H1 (cell line): ENCODE data around the gene SLC66A2. TPM values are rescaled to one million over a fixed set of nuclear protein-coding genes. Genes with fewer than 3 reads are reported as not detected.

Experiments used
- CTCF ChIA-PET: fragments of 300-600 bp; sonication (Branson Sonifier 250); formaldehyde crosslinking; loops from one replicate; lab custom pipeline; 2021; ENCODE audit not compliant: partially characterized antibody; lab: Charles Lee
- POLR2A ChIA-PET: fragments of 300-600 bp; sonication (Branson Sonifier 250); formaldehyde crosslinking; loops from one replicate; lab custom pipeline; 2021; ENCODE audit warnings: inconsistent platforms; ENCODE audit not compliant: partially characterized antibody; lab: Charles Lee
- DNase-seq, 2 experiments: peaks; one replicate each; pipeline versions ENCODE4 v3.0.0 to v3.0.0-alpha.2; 2010 to 2022; ENCODE audit warnings: low spot score in 2 of 2, low read depth in 1 of 2, mixed read lengths in 1 of 2
- FAIRE-seq: peaks from 2 replicates; lab custom pipeline; 2011; peaks lifted over from hg19 to GRCh38; lab: Jason Lieb, UNC
- H2AFZ ChIP-seq: 2 replicates; pipeline ENCODE4 v1.8.1; 2012; ENCODE audit warnings: low read length, inconsistent platforms
- H2AK5ac ChIP-seq: 2 replicates; pipeline ENCODE4 v1.6.1; 2013; ENCODE audit warnings: low read depth, low read length
- H2BK120ac ChIP-seq: replicated peaks from 2 replicates; pipeline ENCODE3; 2013; ENCODE audit warnings: low read depth, low read length, inconsistent platforms
- H2BK12ac ChIP-seq: 2 replicates; pipeline ENCODE4 v1.6.1; 2013; ENCODE audit warnings: low read depth, low read length
- H2BK15ac ChIP-seq: 2 replicates; pipeline ENCODE4 v1.6.1; 2013; ENCODE audit warnings: low read length
- H2BK20ac ChIP-seq: 2 replicates; pipeline ENCODE4 v1.6.1; 2013; ENCODE audit warnings: low read length
- H2BK5ac ChIP-seq: 2 replicates; pipeline ENCODE4 v1.6.1; 2013; ENCODE audit warnings: low read depth, low read length
- H3K14ac ChIP-seq: 2 replicates; pipeline ENCODE4 v1.6.1; 2013; ENCODE audit warnings: inconsistent platforms; ENCODE audit not compliant: insufficient read length
- H3K18ac ChIP-seq: 2 replicates; pipeline ENCODE4 v1.6.1; 2013; ENCODE audit warnings: low read length; ENCODE audit errors: extremely low read depth
- H3K23ac ChIP-seq: 2 replicates; pipeline ENCODE4 v1.6.1; 2013; ENCODE audit warnings: inconsistent platforms; ENCODE audit not compliant: insufficient read length
- H3K23me2 ChIP-seq: 2 replicates; pipeline ENCODE4 v1.6.1; 2013; ENCODE audit warnings: low read depth, low read length
- H3K27ac ChIP-seq: 2 replicates; pipeline ENCODE4 v1.6.1; 2011; ENCODE audit warnings: low read depth, low read length, inconsistent platforms
- H3K27me3 ChIP-seq, 4 experiments: replicated peaks in 1 of 4; 1 replicate in 1 of 4; 2 replicates in 3 of 4; pipeline versions ENCODE4 v1.6.1 to v1.8.1; 2011 to 2013; ENCODE audit warnings: low read length in 3 of 4, mild to moderate bottlenecking in 3 of 4, inconsistent platforms in 2 of 4, mixed read lengths in 2 of 4, moderate library complexity in 1 of 4; ENCODE audit not compliant: control insufficient read depth in 3 of 4, insufficient read depth in 3 of 4; ENCODE audit errors: extremely low read depth in 1 of 4
- H3K36me3 ChIP-seq, 4 experiments: 2 replicates each; pipeline versions ENCODE4 v1.6.1 to v1.8.1; 2011 to 2013; ENCODE audit warnings: mild to moderate bottlenecking in 4 of 4, low read length in 3 of 4, moderate library complexity in 2 of 4, control low read depth in 1 of 4, inconsistent platforms in 1 of 4; ENCODE audit not compliant: insufficient read depth in 4 of 4, control insufficient read depth in 2 of 4
- H3K4ac ChIP-seq: replicated peaks from 2 replicates; pipeline ENCODE3; 2013; ENCODE audit warnings: low read length, low read depth, mixed read lengths, inconsistent platforms; ENCODE audit not compliant: insufficient read length
- H3K4me1 ChIP-seq, 4 experiments: replicated peaks in 1 of 4; 1 replicate in 1 of 4; 2 replicates in 3 of 4; pipeline versions ENCODE4 v1.6.1 to v1.8.1; 2011 to 2013; ENCODE audit warnings: low read length in 3 of 4, inconsistent platforms in 2 of 4, mixed read lengths in 1 of 4; ENCODE audit not compliant: insufficient read depth in 4 of 4, control insufficient read depth in 3 of 4
- H3K4me2 ChIP-seq, 2 experiments: 2 replicates each; pipeline versions ENCODE4 v1.6.1 to v1.8.1; 2011 to 2013; ENCODE audit warnings: low read depth in 2 of 2, low read length in 2 of 2, control low read depth in 1 of 2, inconsistent platforms in 1 of 2, mild to moderate bottlenecking in 1 of 2; ENCODE audit not compliant: insufficient read depth in 1 of 2
- H3K4me3 ChIP-seq, 4 experiments: fragments of 200-600, 300-600 bp in 1 of 4; sonication (generic), shearing (Covaris generic), sonication (Bioruptor Twin) in 1 of 4; 2 replicates each; pipeline versions ENCODE4 v1.5.1 to v1.8.1; 2011 to 2016; ENCODE audit warnings: low read length in 4 of 4, low read depth in 3 of 4, control low read depth in 2 of 4, inconsistent platforms in 2 of 4, mild to moderate bottlenecking in 2 of 4, mixed read lengths in 1 of 4, moderate library complexity in 1 of 4; ENCODE audit not compliant: insufficient read depth in 2 of 4; ENCODE audit errors: extremely low read depth in 1 of 4
- H3K56ac ChIP-seq: replicated peaks from 2 replicates; pipeline ENCODE3; 2013; ENCODE audit warnings: low read depth, mild to moderate bottlenecking, mixed read lengths, low read length, inconsistent platforms; ENCODE audit not compliant: insufficient read length
- H3K79me1 ChIP-seq: 2 replicates; pipeline ENCODE4 v1.6.1; 2013; ENCODE audit warnings: low read depth, low read length, control low read depth
- H3K79me2 ChIP-seq, 2 experiments: 2 replicates each; pipeline versions ENCODE4 v1.6.1 to v1.8.1; 2012 to 2013; ENCODE audit warnings: low read length in 2 of 2, mild to moderate bottlenecking in 2 of 2, inconsistent platforms in 1 of 2; ENCODE audit not compliant: insufficient read depth in 2 of 2, control insufficient read depth in 1 of 2
- H3K9ac ChIP-seq, 4 experiments: replicated peaks in 1 of 4; 1 replicate in 1 of 4; 2 replicates in 3 of 4; pipeline versions ENCODE4 v1.6.1 to v1.8.1; 2011 to 2013; ENCODE audit warnings: low read depth in 3 of 4, low read length in 3 of 4, control low read depth in 2 of 4, mild to moderate bottlenecking in 2 of 4, moderate library complexity in 2 of 4, inconsistent platforms in 1 of 4; ENCODE audit errors: extremely low read depth in 1 of 4
- H3K9me3 ChIP-seq, 2 experiments: 2 replicates each; pipeline versions ENCODE4 v1.6.1 to v1.8.1; 2012 to 2013; ENCODE audit warnings: mild to moderate bottlenecking in 2 of 2, moderate library complexity in 2 of 2, control low read depth in 1 of 2, inconsistent platforms in 1 of 2, low read depth in 1 of 2, low read length in 1 of 2, mixed read lengths in 1 of 2; ENCODE audit not compliant: insufficient read depth in 2 of 2
- H4K20me1 ChIP-seq, 2 experiments: replicated peaks in 1 of 2; 2 replicates each; pipeline versions ENCODE3 to v1.8.1; 2011 to 2013; ENCODE audit warnings: inconsistent platforms in 2 of 2, low read length in 2 of 2, mild to moderate bottlenecking in 1 of 2; ENCODE audit not compliant: insufficient read depth in 2 of 2, control insufficient read depth in 1 of 2
- H4K5ac ChIP-seq: 2 replicates; pipeline ENCODE4 v1.6.1; 2013; ENCODE audit warnings: low read length, low read depth, mixed read lengths, inconsistent platforms; ENCODE audit not compliant: insufficient read length
- H4K8ac ChIP-seq: 2 replicates; pipeline ENCODE4 v1.8.0; 2013; ENCODE audit warnings: mild to moderate bottlenecking, moderate library complexity, low read length, inconsistent platforms; ENCODE audit not compliant: insufficient read depth; ENCODE audit errors: extremely low read depth
- H4K91ac ChIP-seq: replicated peaks from 2 replicates; pipeline ENCODE3; 2013; ENCODE audit warnings: low read length, mixed read lengths, inconsistent platforms; ENCODE audit not compliant: insufficient read length
- EGR1 ChIP-seq: IDR thresholded peaks from 2 replicates; pipeline ENCODE4 v1.6.1; 2011; ENCODE audit warnings: low read depth, low read length, borderline replicate concordance
- EZH2 ChIP-seq: fragments of 200-600 bp; sonication (generic); IDR thresholded peaks from 2 replicates; pipeline ENCODE4 v1.7.1; 2012; ENCODE audit warnings: low read depth, mild to moderate bottlenecking, moderate library complexity, low read length, inconsistent platforms; ENCODE audit not compliant: severe bottlenecking
- NANOG ChIP-seq: IDR thresholded peaks from 2 replicates; pipeline ENCODE4 v1.6.1; 2011; ENCODE audit warnings: low read length, low read depth, mild to moderate bottlenecking, inconsistent platforms; ENCODE audit not compliant: insufficient read depth, poor library complexity, severe bottlenecking
- RNF2 ChIP-seq: fragments of 200-900, 300-1000 bp; sonication (generic); IDR thresholded peaks from 2 replicates; pipeline ENCODE4 v1.7.1; 2016; ENCODE audit warnings: borderline replicate concordance, low read depth, mild to moderate bottlenecking, antibody characterized with exemption, low read length; ENCODE audit not compliant: poor library complexity, severe bottlenecking; ENCODE audit errors: missing control alignments
- WGBS, 2 experiments: shearing (Covaris generic) in 1 of 2; methylation state at CpG; one replicate each; pipeline versions ENCODE4 v1.1.6 to v1.1.7; 2013 to 2015; ENCODE audit warnings: low lambda C conversion rate in 2 of 2, mixed read lengths in 2 of 2, inconsistent platforms in 1 of 2, low coverage in 1 of 2, missing lambda C conversion rate in 1 of 2; ENCODE audit not compliant: insufficient replicate concordance in 2 of 2, insufficient coverage in 1 of 2, insufficient read length in 1 of 2; ENCODE audit errors: extremely low coverage in 1 of 2, missing lambda C conversion rate in 1 of 2; 5-methylcytosine and 5-hydroxymethylcytosine counted together
- polyA plus RNA-seq, 7 experiments: library from polyadenylated mRNA; depleted of rRNA in 3 of 7; stranded (reverse) in 5 of 7; unstranded in 2 of 7; fragments of >200 nt in 5 of 7; fragments of 200-250 nt in 2 of 7; gene quantifications; 1 replicate in 5 of 7; 2 replicates in 1 of 7; 4 replicates in 1 of 7; pipeline versions ENCODE4 v1.2.1 to v1.2.3, GENCODE V29; 2011 to 2013; ENCODE audit warnings: missing spikeins in 2 of 7, mixed read lengths in 2 of 7
- total RNA-seq: library from RNA; stranded (reverse); fragmentation: NEBNext Ultra II Directional; extraction: Animal tissue kit (Norgen Biotek cat#: 25700); gene quantifications from 2 replicates; pipeline ENCODE4 v1.2.1, GENCODE V29; 2021

The SLC66A2 gene
- total and polyA plus RNA-seq, 2 of the 8 experiments (the other 6 are each of a cell fraction or from before 2014, with no cell fraction given), result 15.0 to 18.9 TPM

GRCh38 chr18:79952456-79952995, 1.1 kb upstream of the SLC66A2 start:
- H2BK15ac ChIP-seq, result no peak overlapping the region
- peaks cover 14% of the 10 kb centered on the region; the same call in 1 of the 2 replicates for H3K23me2 ChIP-seq
- no peak overlapping the region for H2BK20ac ChIP-seq
- peak overlapping the region; percentile 58 to 72 for H3K4me2 ChIP-seq
- H3K23ac ChIP-seq, result no peak overlapping the region
- H3K27me3 ChIP-seq, result peaks cover 10 to 44% (median 39%) of the 10 kb centered on the region in 4 experiments
- H2BK12ac ChIP-seq, result no peak overlapping the region
- no peaks in the 10 kb centered on the region for H3K36me3 ChIP-seq
- no peak overlapping the region for H3K4ac ChIP-seq
- no peak overlapping the region; the same call in 1 of the 2 replicates for H4K8ac ChIP-seq
- no peak overlapping the region for H2BK5ac ChIP-seq
- H3K9ac ChIP-seq, result no peak overlapping the region
- peaks cover 0 to 8% of the 10 kb centered on the region in 2 experiments for H4K20me1 ChIP-seq
- ChIA-PET CTCF (interaction anchor here (0.8 to 3.4 kb wide), 5 partner anchors 9 to 72 kb away, joined by 3 to 17 read pairs (median 4); no protein-coding TSS in a partner anchor), POLR2A (interaction anchor here (0.8 to 1.7 kb wide), 3 partner anchors 11 to 47 kb away, joined by 3 to 8 read pairs (median 4); partner anchors contain the start of gene HSBP1L1)
- H3K56ac ChIP-seq, result no peak overlapping the region
- no peaks in the 10 kb centered on the region; the same call in 1 of the 2 replicates for H3K79me1 ChIP-seq
- H3K18ac ChIP-seq, result no peak overlapping the region; the same call in 1 of the 2 replicates
- peaks cover 2 to 9% (median 5%) of the 10 kb centered on the region in 4 experiments for H3K4me1 ChIP-seq
- FAIRE-seq, result no peak
- peaks cover 0 to 3% of the 10 kb centered on the region in 2 experiments; a peak in 1 of 4 replicates for H3K79me2 ChIP-seq
- H4K91ac ChIP-seq, result no peak overlapping the region
- H2BK120ac ChIP-seq, result no peak overlapping the region
- no peak overlapping the region for H2AFZ ChIP-seq
- DNase-seq, result no peak
- no peak overlapping the region for H2AK5ac ChIP-seq
- H3K4me3 ChIP-seq, result peak overlapping the region; percentile 53 to 84 (median 66)
- no peaks in the 10 kb centered on the region for H3K9me3 ChIP-seq
- H3K27ac ChIP-seq, result no peak overlapping the region
- no peak overlapping the region for H4K5ac ChIP-seq
- H3K14ac ChIP-seq, result no peak overlapping the region
- WGBS, 2 experiments, result 17% methylated on average over 2 of the region's 43 CpGs; no CpG with 5 or more reads in 1 of the 2 experiments
- no peak for TF ChIP-seq NANOG
- TF ChIP-seq EZH2, result peak; percentile 36
- TF ChIP-seq EGR1, result no peak
- peak; percentile 66 for TF ChIP-seq RNF2
- TF ChIP-seq, all 59 proteins: peak for 2
